ENCODE results near the gene SLC50A1. TPM values are rescaled to one million over a fixed set of nuclear protein-coding genes. Genes with fewer than 3 reads are reported as not detected.
"Not testable (repeated sequence)": the region's sequence is repeated elsewhere in the genome, so short reads cannot be mapped to it uniquely, and the experiment has no call there.

The SLC50A1 gene
- total RNA-seq, 1 donor from 2014 or later: 56.9 TPM

DNA sequence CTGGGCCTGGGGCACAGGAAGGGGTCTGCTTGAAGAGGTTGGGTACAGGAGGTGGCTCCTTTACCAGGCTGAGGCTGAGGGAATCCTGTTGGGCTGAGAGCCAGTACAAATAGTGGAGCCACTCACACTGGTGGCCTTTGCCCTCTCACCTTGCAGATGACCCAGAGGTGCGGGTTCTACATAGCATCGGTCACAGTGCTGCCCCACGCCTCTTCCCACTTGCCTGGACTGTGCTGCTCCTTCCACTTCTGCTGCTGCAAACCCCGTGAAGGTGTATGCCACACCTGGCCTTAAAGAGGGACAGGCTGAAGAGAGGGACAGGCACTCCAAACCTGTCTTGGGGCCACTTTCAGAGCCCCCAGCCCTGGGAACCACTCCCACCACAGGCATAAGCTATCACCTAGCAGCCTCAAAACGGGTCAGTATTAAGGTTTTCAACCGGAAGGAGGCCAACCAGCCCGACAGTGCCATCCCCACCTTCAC, 1.8 kb upstream of the SLC50A1 start:
- DNase-seq (ENCODE audit: low spot score): no peak
- Mint-ChIP-seq H3K4me1 (ENCODE audit: low read depth) (peaks cover 28% of the 10 kb centered on the region), H3K4me3 (ENCODE audit: low read depth) (no peak overlapping the region), H3K36me3 (ENCODE audit: low read depth) (peaks cover 25% of the 10 kb centered on the region), H3K27me3 (ENCODE audit: low read depth) (peaks cover 8% of the 10 kb centered on the region), H3K27ac (no peak overlapping the region), H3K9me3 (no peaks in the 10 kb centered on the region)
- intact Hi-C loops (cut with micrococcal nuclease): loop anchor here (2.0 kb wide), 2 partner anchors 39 to 49 kb away; partner anchors contain the start of genes KRTCAP2 and TRIM46

DNA sequence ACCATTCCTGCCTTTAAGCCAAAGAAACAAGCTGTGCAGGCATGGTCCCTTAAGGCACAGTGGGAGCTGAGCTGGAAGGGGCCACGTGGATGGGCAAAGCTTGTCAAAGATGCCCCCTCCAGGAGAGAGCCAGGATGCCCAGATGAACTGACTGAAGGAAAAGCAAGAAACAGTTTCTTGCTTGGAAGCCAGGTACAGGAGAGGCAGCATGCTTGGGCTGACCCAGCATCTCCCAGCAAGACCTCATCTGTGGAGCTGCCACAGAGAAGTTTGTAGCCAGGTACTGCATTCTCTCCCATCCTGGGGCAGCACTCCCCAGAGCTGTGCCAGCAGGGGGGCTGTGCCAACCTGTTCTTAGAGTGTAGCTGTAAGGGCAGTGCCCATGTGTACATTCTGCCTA, 1.3 kb upstream of the SLC50A1 start:
- DNase-seq (ENCODE audit: low spot score): no peak
- peaks cover 3% of the 10 kb centered on the region for H3K27me3 Mint-ChIP-seq (ENCODE audit: low read depth)
- no peak overlapping the region for H3K27ac Mint-ChIP-seq
- intact Hi-C loops (cut with micrococcal nuclease): loop anchor here (2.0 kb wide), 2 partner anchors 38 to 50 kb away; partner anchors contain the start of genes KRTCAP2 and TRIM46
- H3K4me1 Mint-ChIP-seq (ENCODE audit: low read depth): peaks cover 30% of the 10 kb centered on the region
- H3K9me3 Mint-ChIP-seq: no peaks in the 10 kb centered on the region
- H3K36me3 Mint-ChIP-seq (ENCODE audit: low read depth): peaks cover 27% of the 10 kb centered on the region
- H3K4me3 Mint-ChIP-seq (ENCODE audit: low read depth): peak overlapping the region; percentile 91

DNA sequence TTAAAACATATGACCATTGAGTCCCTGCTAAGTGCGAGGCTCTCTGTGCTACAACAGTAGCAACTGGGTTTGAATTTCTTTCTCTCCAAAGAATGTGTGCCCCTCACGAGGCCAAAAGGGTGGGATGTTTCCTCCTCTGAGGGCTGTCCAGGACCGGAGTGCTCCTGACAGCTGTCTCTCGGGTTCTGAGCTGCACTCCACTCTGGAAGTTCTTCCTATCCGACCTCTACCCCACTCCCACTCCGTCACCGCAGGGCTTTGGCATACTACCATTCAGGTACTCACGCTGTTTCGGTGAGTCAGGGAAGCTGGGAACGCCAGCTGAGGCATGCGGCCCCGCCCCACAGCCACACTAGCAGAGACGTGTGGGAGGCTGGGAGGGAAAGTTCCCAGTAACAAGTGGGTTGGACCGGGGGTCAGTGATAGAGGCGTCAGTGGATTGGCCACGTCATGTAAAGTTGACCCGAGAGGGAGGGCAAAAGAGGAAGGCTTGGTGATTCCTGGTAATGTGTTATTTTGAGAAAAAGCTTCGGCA, 705 bp upstream of the SLC50A1 start:
- H3K36me3 Mint-ChIP-seq (ENCODE audit: low read depth): peaks cover 33% of the 10 kb centered on the region
- H3K27ac Mint-ChIP-seq: peak overlapping the region; percentile 97
- peaks cover 3% of the 10 kb centered on the region for H3K27me3 Mint-ChIP-seq (ENCODE audit: low read depth)
- no peaks in the 10 kb centered on the region for H3K9me3 Mint-ChIP-seq
- peaks cover 30% of the 10 kb centered on the region for H3K4me1 Mint-ChIP-seq (ENCODE audit: low read depth)
- peak overlapping the region; percentile 91 for H3K4me3 Mint-ChIP-seq (ENCODE audit: low read depth)
- DNase-seq (ENCODE audit: low spot score): peak; percentile 31
- intact Hi-C loops (cut with micrococcal nuclease): loop anchor here (2.0 to 5.0 kb wide), 3 partner anchors 38 to 913 kb away; partner anchors contain the start of genes KRTCAP2, TRIM46 and UBAP2L

DNA sequence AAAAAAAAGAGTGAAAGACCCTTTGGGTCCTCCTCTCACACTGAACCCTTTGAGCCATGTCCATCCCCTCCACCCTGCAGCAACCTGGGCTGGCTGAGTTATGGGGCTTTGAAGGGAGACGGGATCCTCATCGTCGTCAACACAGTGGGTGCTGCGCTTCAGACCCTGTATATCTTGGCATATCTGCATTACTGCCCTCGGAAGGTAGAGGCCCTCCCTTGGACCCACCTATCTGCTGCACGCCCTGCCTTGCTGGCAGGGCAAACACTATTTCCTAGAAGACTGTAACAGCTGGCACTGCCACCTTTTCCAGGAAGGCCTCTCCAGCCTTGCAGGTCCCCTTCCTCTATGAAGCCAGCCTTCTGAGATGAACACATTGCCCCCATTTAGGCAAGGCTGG, 1.1 kb downstream of the SLC50A1 start:
- Mint-ChIP-seq H3K27ac (peak overlapping the region; percentile 97), H3K4me3 (ENCODE audit: low read depth) (peak overlapping the region; percentile 91), H3K4me1 (ENCODE audit: low read depth) (peaks cover 34% of the 10 kb centered on the region), H3K9me3 (no peaks in the 10 kb centered on the region), H3K36me3 (ENCODE audit: low read depth) (peaks cover 37% of the 10 kb centered on the region), H3K27me3 (ENCODE audit: low read depth) (no peaks in the 10 kb centered on the region)
- intact Hi-C loops (cut with micrococcal nuclease): loop anchor here (5.0 kb wide), 1 partner anchor 914 kb away; the partner anchor contains the start of gene UBAP2L
- DNase-seq (ENCODE audit: low spot score): no peak

DNA sequence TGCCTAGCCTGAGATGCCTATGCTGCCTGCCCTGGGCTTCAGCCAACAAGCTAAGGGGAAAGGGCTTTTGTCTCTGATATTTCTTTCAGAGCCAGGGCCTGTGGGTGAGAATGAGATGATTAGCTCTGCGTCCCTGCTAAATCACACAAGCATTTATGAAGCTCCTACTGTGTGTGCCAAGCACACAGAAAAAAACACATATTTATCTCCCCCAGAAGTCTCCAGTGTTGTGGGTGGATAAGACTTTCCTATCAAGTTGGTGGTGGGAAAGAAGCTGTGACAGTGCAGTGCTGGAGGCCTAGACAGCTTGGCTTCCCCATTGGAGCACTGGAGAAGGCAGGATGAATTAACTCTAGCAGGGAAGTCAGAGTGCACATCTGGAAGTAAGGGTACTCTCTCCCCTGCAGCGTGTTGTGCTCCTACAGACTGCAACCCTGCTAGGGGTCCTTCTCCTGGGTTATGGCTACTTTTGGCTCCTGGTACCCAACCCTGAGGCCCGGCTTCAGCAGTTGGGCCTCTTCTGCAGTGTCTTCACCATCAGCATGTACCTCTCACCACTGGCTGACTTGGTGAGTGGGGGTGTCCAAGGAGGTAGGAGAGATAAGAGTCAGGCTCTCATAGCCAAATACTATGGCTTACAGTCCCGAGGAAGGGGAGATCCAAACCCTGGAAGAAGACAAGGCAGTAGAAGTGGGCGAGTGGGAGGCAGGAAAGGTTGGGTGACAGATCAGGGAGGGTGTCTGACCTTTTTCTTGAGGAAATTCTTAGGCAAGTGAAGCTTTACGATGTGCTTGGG, 1.7 kb downstream of the SLC50A1 start:
- Mint-ChIP-seq H3K4me1 (ENCODE audit: low read depth) (peaks cover 34% of the 10 kb centered on the region), H3K36me3 (ENCODE audit: low read depth) (peaks cover 37% of the 10 kb centered on the region), H3K4me3 (ENCODE audit: low read depth) (peak overlapping the region; percentile 91), H3K27ac (peak overlapping the region; percentile 97), H3K27me3 (ENCODE audit: low read depth) (no peaks in the 10 kb centered on the region), H3K9me3 (no peaks in the 10 kb centered on the region)
- DNase-seq (ENCODE audit: low spot score): no peak
- intact Hi-C loops (cut with micrococcal nuclease): loop anchor here (5.0 kb wide), 1 partner anchor 915 kb away; the partner anchor contains the start of gene UBAP2L

DNA sequence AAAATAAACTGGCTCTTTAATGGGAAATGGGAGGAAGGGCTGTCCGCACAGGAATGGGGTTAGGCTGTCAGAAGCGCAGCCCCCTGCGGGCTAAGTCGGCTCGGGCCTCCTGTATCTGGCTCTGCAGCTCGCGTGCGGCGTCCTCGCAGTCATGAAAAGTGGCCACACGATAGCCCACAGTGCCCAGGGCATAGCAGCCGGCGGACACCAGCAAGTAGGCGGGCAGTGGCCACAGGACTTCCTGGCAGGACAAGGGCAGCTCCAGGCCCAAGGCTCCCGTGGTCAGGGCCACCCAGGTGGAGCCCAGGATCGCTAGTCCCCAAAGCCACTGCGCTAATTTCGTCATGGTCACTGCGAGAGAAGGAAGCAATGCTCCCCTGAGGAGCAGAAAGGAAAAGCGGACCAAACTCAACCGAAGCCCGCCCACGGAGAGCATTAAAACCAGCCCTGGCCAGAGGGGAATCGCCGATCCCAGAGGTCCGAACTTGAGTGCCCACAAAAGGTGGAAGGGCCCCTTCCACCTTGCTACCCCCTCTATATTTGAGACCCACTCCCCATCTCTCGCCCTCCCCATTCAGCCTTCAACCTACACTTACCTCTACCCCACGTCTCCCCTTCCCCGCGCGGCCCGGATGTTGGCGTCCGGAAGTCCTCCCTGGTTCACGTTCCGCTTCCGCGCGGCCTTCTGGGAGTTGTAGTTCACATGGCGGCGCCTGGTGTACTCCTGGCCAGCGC, 4.4 kb downstream of the SLC50A1 start, which contains the start of gene DPM3:
Gene DPM3 (minus strand): TSS at position 637 of the 735 bp plus-strand sequence. CDS start 291 bp downstream, at position 346.
- intact Hi-C loops (cut with micrococcal nuclease): loop anchor here (5.0 kb wide), 1 partner anchor 918 kb away; the partner anchor contains the start of gene UBAP2L
- H3K4me3 Mint-ChIP-seq (ENCODE audit: low read depth): peak within 1 kb of the TSS; percentile 91
- peak within 1 kb of the TSS; percentile 94 for H3K27ac Mint-ChIP-seq
- H3K27me3 Mint-ChIP-seq (ENCODE audit: low read depth): no peaks in the 10 kb centered on the region
- no peaks in the 10 kb centered on the region for H3K9me3 Mint-ChIP-seq
- peak; percentile 81 for DNase-seq (ENCODE audit: low spot score)
- H3K4me1 Mint-ChIP-seq (ENCODE audit: low read depth): peaks cover 28% of the 10 kb centered on the region
- peaks cover 35% of the 10 kb centered on the region for H3K36me3 Mint-ChIP-seq (ENCODE audit: low read depth)

DNA sequence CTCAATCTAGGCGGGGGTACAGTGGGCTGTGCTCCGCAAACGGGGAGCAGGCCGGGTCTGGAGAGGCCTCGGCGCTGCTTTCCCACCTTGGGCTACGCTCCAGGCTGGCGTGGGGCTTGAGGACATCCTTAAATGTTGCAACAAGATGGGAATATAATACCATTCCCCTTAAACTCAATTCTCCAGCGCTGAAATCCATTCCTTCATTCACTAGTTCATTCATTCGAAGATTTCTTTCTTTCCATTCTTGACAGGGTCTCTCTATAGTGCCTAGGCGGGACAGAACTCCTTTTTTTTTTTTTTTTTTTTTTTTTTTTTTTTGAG, 4.9 kb downstream of the SLC50A1 start:
- H3K27me3 Mint-ChIP-seq (ENCODE audit: low read depth): peaks cover 2% of the 10 kb centered on the region
- intact Hi-C loops (cut with micrococcal nuclease): no loop called here
- peak overlapping the region; percentile 94 for H3K27ac Mint-ChIP-seq
- no peaks in the 10 kb centered on the region for H3K9me3 Mint-ChIP-seq
- peaks cover 25% of the 10 kb centered on the region for H3K4me1 Mint-ChIP-seq (ENCODE audit: low read depth)
- DNase-seq (ENCODE audit: low spot score): no peak
- H3K4me3 Mint-ChIP-seq (ENCODE audit: low read depth): peak overlapping the region; percentile 91
- H3K36me3 Mint-ChIP-seq (ENCODE audit: low read depth): peaks cover 32% of the 10 kb centered on the region

DNA sequence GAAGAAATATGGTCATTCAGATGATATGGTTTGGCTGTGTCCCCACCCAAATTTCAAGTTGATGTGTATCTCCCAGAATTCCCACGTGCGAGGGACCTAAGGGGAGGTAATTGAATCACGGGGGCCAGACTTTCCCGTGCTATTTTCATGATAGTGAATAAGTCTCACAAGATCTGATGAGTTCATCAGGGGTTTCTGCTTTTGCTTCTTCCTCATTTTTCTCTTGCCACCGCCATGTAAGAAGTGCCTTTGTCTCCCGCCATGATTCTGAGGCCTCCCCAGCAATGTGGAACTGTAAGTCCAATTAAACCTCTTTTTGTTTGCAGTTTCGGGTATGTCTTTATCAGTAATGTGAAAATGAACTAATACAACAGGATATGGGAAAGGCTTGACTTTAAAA, 6.1 kb downstream of the SLC50A1 start:
- Mint-ChIP-seq H3K36me3 (ENCODE audit: low read depth) (peaks cover 29% of the 10 kb centered on the region), H3K9me3 (no peaks in the 10 kb centered on the region), H3K27ac (no peak overlapping the region), H3K4me3 (ENCODE audit: low read depth) (no peak overlapping the region), H3K27me3 (ENCODE audit: low read depth) (peaks cover 7% of the 10 kb centered on the region), H3K4me1 (ENCODE audit: low read depth) (peaks cover 25% of the 10 kb centered on the region)
- intact Hi-C loops (cut with micrococcal nuclease): no loop called here
- DNase-seq (ENCODE audit: low spot score): no peak

DNA sequence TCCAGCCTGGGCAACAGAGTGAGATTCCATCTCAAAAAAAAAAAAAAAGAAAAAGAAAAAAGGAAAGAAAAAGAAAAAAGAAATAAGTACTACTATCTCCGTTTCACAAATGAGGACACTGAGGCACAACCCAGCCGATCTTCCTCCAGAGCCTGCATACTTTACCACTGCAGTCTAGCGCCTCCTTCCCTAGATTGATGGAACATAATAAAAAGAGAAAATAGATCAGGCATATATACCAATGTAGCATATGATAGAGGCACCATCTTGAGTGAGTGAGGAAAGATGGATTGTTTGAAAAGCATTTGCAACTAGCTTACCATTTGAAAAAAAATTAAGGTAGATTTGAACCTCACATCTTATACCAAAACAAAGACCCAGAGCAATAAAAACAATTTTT, 9.8 kb downstream of the SLC50A1 start:
- DNase-seq (ENCODE audit: low spot score): no peak
- H3K36me3 Mint-ChIP-seq (ENCODE audit: low read depth): peaks cover under 1% of the 10 kb centered on the region
- no peak overlapping the region for H3K4me3 Mint-ChIP-seq (ENCODE audit: low read depth)
- H3K4me1 Mint-ChIP-seq (ENCODE audit: low read depth): peaks cover 18% of the 10 kb centered on the region
- intact Hi-C loops (cut with micrococcal nuclease): no loop called here
- H3K27me3 Mint-ChIP-seq (ENCODE audit: low read depth): peaks cover 22% of the 10 kb centered on the region
- H3K27ac Mint-ChIP-seq: no peak overlapping the region
- no peaks in the 10 kb centered on the region for H3K9me3 Mint-ChIP-seq

DNA sequence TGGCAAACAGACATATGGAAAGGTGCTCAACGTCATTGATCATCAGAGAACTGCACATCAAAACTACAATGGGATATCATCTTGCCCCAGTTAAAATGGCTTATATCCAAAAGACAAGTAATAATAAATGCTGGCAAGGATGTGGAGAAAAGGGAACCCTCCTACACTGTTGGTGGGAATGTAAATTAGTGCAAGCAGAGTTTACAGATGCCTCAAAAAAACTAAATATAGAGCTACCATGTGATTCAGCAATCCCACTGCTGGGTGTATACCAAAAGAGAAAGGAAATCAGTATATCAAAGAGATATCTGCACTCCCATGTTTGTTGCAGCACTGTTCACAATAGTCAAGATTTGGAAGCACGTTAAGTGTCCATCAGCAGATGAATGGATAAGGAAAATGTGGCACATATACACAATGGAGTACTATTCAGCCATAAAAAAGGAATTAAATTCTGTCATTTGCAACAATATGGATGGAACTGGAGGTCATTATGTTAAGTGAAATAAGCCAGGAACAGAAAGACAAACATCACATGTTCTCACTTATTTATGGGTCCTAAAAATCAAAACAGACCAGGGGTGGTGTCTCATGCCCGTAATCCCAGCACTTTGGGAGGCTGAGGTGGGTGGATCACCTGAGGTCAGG, 20.5 kb downstream of the SLC50A1 start:
- H3K36me3 Mint-ChIP-seq (ENCODE audit: low read depth); H3K4me1 Mint-ChIP-seq (ENCODE audit: low read depth); DNase-seq (ENCODE audit: low spot score); intact Hi-C loops (cut with micrococcal nuclease); H3K27ac Mint-ChIP-seq; H3K9me3 Mint-ChIP-seq; H3K4me3 Mint-ChIP-seq (ENCODE audit: low read depth): not testable (repeated sequence)
- H3K27me3 Mint-ChIP-seq (ENCODE audit: low read depth): peaks cover 12% of the 10 kb centered on the region

DNA sequence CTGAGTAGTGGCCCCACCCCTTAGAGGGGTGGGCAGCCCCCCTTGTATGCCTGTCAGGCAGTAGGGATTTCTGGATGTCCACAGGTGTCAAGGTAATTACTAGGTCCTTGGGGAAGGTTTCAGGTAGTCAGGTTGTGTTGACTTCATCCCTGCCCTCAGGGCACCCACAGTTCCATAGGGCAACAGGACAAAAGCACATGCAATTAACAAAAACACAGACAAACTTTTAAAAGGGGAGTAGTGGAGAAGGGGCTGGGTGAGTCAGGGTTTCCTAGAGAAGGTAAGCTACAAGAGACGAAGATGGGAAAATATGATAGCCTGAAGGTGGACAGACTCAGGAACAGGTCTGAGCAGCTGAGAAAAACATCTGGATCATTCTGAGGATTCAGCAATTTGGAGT, 23.3 kb downstream of the SLC50A1 start:
- Mint-ChIP-seq H3K9me3 (no peaks in the 10 kb centered on the region), H3K27me3 (ENCODE audit: low read depth) (peaks cover 11% of the 10 kb centered on the region), H3K4me1 (ENCODE audit: low read depth) (no peaks in the 10 kb centered on the region), H3K27ac (no peak overlapping the region), H3K36me3 (ENCODE audit: low read depth) (no peaks in the 10 kb centered on the region), H3K4me3 (ENCODE audit: low read depth) (no peak overlapping the region)
- intact Hi-C loops (cut with micrococcal nuclease): no loop called here
- no peak for DNase-seq (ENCODE audit: low spot score)

DNA sequence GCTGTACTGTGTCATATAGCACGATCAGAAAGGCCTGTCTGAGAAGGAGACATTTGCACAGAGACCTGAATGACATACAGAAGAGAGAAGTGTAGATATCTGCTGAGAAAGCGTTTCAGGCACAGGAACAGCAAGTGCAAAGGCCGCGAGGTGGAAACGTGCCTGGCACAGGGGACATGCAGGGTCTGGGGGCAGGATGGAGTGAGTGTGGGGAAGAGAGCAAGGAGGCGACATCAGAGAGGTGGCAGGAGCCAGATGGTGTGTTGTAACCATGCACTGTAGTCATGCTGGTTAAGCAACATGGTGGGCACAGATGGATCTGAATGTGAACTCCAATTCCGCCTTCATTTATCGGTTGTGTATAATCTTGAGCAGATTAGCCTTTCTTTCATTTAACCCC, 24.5 kb downstream of the SLC50A1 start:
- no peak for DNase-seq (ENCODE audit: low spot score)
- no peaks in the 10 kb centered on the region for H3K9me3 Mint-ChIP-seq
- H3K27ac Mint-ChIP-seq: no peak overlapping the region
- no peak overlapping the region for H3K4me3 Mint-ChIP-seq (ENCODE audit: low read depth)
- no peaks in the 10 kb centered on the region for H3K4me1 Mint-ChIP-seq (ENCODE audit: low read depth)
- H3K36me3 Mint-ChIP-seq (ENCODE audit: low read depth): no peaks in the 10 kb centered on the region
- intact Hi-C loops (cut with micrococcal nuclease): no loop called here
- H3K27me3 Mint-ChIP-seq (ENCODE audit: low read depth): peaks cover 6% of the 10 kb centered on the region
